H1 (cell line): ENCODE data around the gene HDC. TPM values are rescaled to one million over a fixed set of nuclear protein-coding genes. Genes with fewer than 3 reads are reported as not detected.

ENCODE experiments used
- CTCF ChIA-PET: fragments of 300-600 bp; sonication (Branson Sonifier 250); formaldehyde crosslinking; loops from one replicate; lab custom pipeline; 2021; ENCODE audit not compliant: partially characterized antibody; lab: Charles Lee
- POLR2A ChIA-PET: fragments of 300-600 bp; sonication (Branson Sonifier 250); formaldehyde crosslinking; loops from one replicate; lab custom pipeline; 2021; ENCODE audit warnings: inconsistent platforms; ENCODE audit not compliant: partially characterized antibody; lab: Charles Lee
- DNase-seq, 2 experiments: peaks; one replicate each; pipeline versions ENCODE4 v3.0.0 to v3.0.0-alpha.2; 2010 to 2022; ENCODE audit warnings: low spot score in 2 of 2, low read depth in 1 of 2, mixed read lengths in 1 of 2
- FAIRE-seq: peaks from 2 replicates; lab custom pipeline; 2011; peaks lifted over from hg19 to GRCh38; lab: Jason Lieb, UNC
- H2AFZ ChIP-seq: 2 replicates; pipeline ENCODE4 v1.8.1; 2012; ENCODE audit warnings: low read length, inconsistent platforms
- H2AK5ac ChIP-seq: 2 replicates; pipeline ENCODE4 v1.6.1; 2013; ENCODE audit warnings: low read depth, low read length
- H2BK120ac ChIP-seq: replicated peaks from 2 replicates; pipeline ENCODE3; 2013; ENCODE audit warnings: low read depth, low read length, inconsistent platforms
- H2BK12ac ChIP-seq: 2 replicates; pipeline ENCODE4 v1.6.1; 2013; ENCODE audit warnings: low read depth, low read length
- H2BK15ac ChIP-seq: 2 replicates; pipeline ENCODE4 v1.6.1; 2013; ENCODE audit warnings: low read length
- H2BK20ac ChIP-seq: 2 replicates; pipeline ENCODE4 v1.6.1; 2013; ENCODE audit warnings: low read length
- H2BK5ac ChIP-seq: 2 replicates; pipeline ENCODE4 v1.6.1; 2013; ENCODE audit warnings: low read depth, low read length
- H3K14ac ChIP-seq: 2 replicates; pipeline ENCODE4 v1.6.1; 2013; ENCODE audit warnings: inconsistent platforms; ENCODE audit not compliant: insufficient read length
- H3K18ac ChIP-seq: 2 replicates; pipeline ENCODE4 v1.6.1; 2013; ENCODE audit warnings: low read length; ENCODE audit errors: extremely low read depth
- H3K23ac ChIP-seq: 2 replicates; pipeline ENCODE4 v1.6.1; 2013; ENCODE audit warnings: inconsistent platforms; ENCODE audit not compliant: insufficient read length
- H3K23me2 ChIP-seq: 2 replicates; pipeline ENCODE4 v1.6.1; 2013; ENCODE audit warnings: low read depth, low read length
- H3K27ac ChIP-seq: 2 replicates; pipeline ENCODE4 v1.6.1; 2011; ENCODE audit warnings: low read depth, low read length, inconsistent platforms
- H3K27me3 ChIP-seq, 4 experiments: replicated peaks in 1 of 4; 1 replicate in 1 of 4; 2 replicates in 3 of 4; pipeline versions ENCODE4 v1.6.1 to v1.8.1; 2011 to 2013; ENCODE audit warnings: low read length in 3 of 4, mild to moderate bottlenecking in 3 of 4, inconsistent platforms in 2 of 4, mixed read lengths in 2 of 4, moderate library complexity in 1 of 4; ENCODE audit not compliant: control insufficient read depth in 3 of 4, insufficient read depth in 3 of 4; ENCODE audit errors: extremely low read depth in 1 of 4
- H3K36me3 ChIP-seq, 4 experiments: 2 replicates each; pipeline versions ENCODE4 v1.6.1 to v1.8.1; 2011 to 2013; ENCODE audit warnings: mild to moderate bottlenecking in 4 of 4, low read length in 3 of 4, moderate library complexity in 2 of 4, control low read depth in 1 of 4, inconsistent platforms in 1 of 4; ENCODE audit not compliant: insufficient read depth in 4 of 4, control insufficient read depth in 2 of 4
- H3K4ac ChIP-seq: replicated peaks from 2 replicates; pipeline ENCODE3; 2013; ENCODE audit warnings: low read length, low read depth, mixed read lengths, inconsistent platforms; ENCODE audit not compliant: insufficient read length
- H3K4me1 ChIP-seq, 4 experiments: replicated peaks in 1 of 4; 1 replicate in 1 of 4; 2 replicates in 3 of 4; pipeline versions ENCODE4 v1.6.1 to v1.8.1; 2011 to 2013; ENCODE audit warnings: low read length in 3 of 4, inconsistent platforms in 2 of 4, mixed read lengths in 1 of 4; ENCODE audit not compliant: insufficient read depth in 4 of 4, control insufficient read depth in 3 of 4
- H3K4me2 ChIP-seq, 2 experiments: 2 replicates each; pipeline versions ENCODE4 v1.6.1 to v1.8.1; 2011 to 2013; ENCODE audit warnings: low read depth in 2 of 2, low read length in 2 of 2, control low read depth in 1 of 2, inconsistent platforms in 1 of 2, mild to moderate bottlenecking in 1 of 2; ENCODE audit not compliant: insufficient read depth in 1 of 2
- H3K4me3 ChIP-seq, 4 experiments: fragments of 200-600, 300-600 bp in 1 of 4; sonication (generic), shearing (Covaris generic), sonication (Bioruptor Twin) in 1 of 4; 2 replicates each; pipeline versions ENCODE4 v1.5.1 to v1.8.1; 2011 to 2016; ENCODE audit warnings: low read length in 4 of 4, low read depth in 3 of 4, control low read depth in 2 of 4, inconsistent platforms in 2 of 4, mild to moderate bottlenecking in 2 of 4, mixed read lengths in 1 of 4, moderate library complexity in 1 of 4; ENCODE audit not compliant: insufficient read depth in 2 of 4; ENCODE audit errors: extremely low read depth in 1 of 4
- H3K56ac ChIP-seq: replicated peaks from 2 replicates; pipeline ENCODE3; 2013; ENCODE audit warnings: low read depth, mild to moderate bottlenecking, mixed read lengths, low read length, inconsistent platforms; ENCODE audit not compliant: insufficient read length
- H3K79me1 ChIP-seq: 2 replicates; pipeline ENCODE4 v1.6.1; 2013; ENCODE audit warnings: low read depth, low read length, control low read depth
- H3K79me2 ChIP-seq, 2 experiments: 2 replicates each; pipeline versions ENCODE4 v1.6.1 to v1.8.1; 2012 to 2013; ENCODE audit warnings: low read length in 2 of 2, mild to moderate bottlenecking in 2 of 2, inconsistent platforms in 1 of 2; ENCODE audit not compliant: insufficient read depth in 2 of 2, control insufficient read depth in 1 of 2
- H3K9ac ChIP-seq, 4 experiments: replicated peaks in 1 of 4; 1 replicate in 1 of 4; 2 replicates in 3 of 4; pipeline versions ENCODE4 v1.6.1 to v1.8.1; 2011 to 2013; ENCODE audit warnings: low read depth in 3 of 4, low read length in 3 of 4, control low read depth in 2 of 4, mild to moderate bottlenecking in 2 of 4, moderate library complexity in 2 of 4, inconsistent platforms in 1 of 4; ENCODE audit errors: extremely low read depth in 1 of 4
- H3K9me3 ChIP-seq, 2 experiments: 2 replicates each; pipeline versions ENCODE4 v1.6.1 to v1.8.1; 2012 to 2013; ENCODE audit warnings: mild to moderate bottlenecking in 2 of 2, moderate library complexity in 2 of 2, control low read depth in 1 of 2, inconsistent platforms in 1 of 2, low read depth in 1 of 2, low read length in 1 of 2, mixed read lengths in 1 of 2; ENCODE audit not compliant: insufficient read depth in 2 of 2
- H4K20me1 ChIP-seq, 2 experiments: replicated peaks in 1 of 2; 2 replicates each; pipeline versions ENCODE3 to v1.8.1; 2011 to 2013; ENCODE audit warnings: inconsistent platforms in 2 of 2, low read length in 2 of 2, mild to moderate bottlenecking in 1 of 2; ENCODE audit not compliant: insufficient read depth in 2 of 2, control insufficient read depth in 1 of 2
- H4K5ac ChIP-seq: 2 replicates; pipeline ENCODE4 v1.6.1; 2013; ENCODE audit warnings: low read length, low read depth, mixed read lengths, inconsistent platforms; ENCODE audit not compliant: insufficient read length
- H4K8ac ChIP-seq: 2 replicates; pipeline ENCODE4 v1.8.0; 2013; ENCODE audit warnings: mild to moderate bottlenecking, moderate library complexity, low read length, inconsistent platforms; ENCODE audit not compliant: insufficient read depth; ENCODE audit errors: extremely low read depth
- H4K91ac ChIP-seq: replicated peaks from 2 replicates; pipeline ENCODE3; 2013; ENCODE audit warnings: low read length, mixed read lengths, inconsistent platforms; ENCODE audit not compliant: insufficient read length
- BACH1 ChIP-seq: IDR thresholded peaks from 2 replicates; pipeline ENCODE4 v1.6.1; 2012; ENCODE audit warnings: low read length, improper control_type of control experiment
- GTF2F1 ChIP-seq: IDR thresholded peaks from 2 replicates; pipeline ENCODE4 v1.6.1; 2012; ENCODE audit warnings: low read depth, low read length, improper control_type of control experiment, borderline replicate concordance
- JUND ChIP-seq: IDR thresholded peaks from 2 replicates; pipeline ENCODE4 v1.6.1; 2011; ENCODE audit warnings: mild to moderate bottlenecking, improper control_type of control experiment, low read length
- KDM1A ChIP-seq: fragments of 200-600, 300-600 bp; sonication (generic); IDR thresholded peaks from 2 replicates; pipeline ENCODE4 v1.7.1; 2016; ENCODE audit warnings: mild to moderate bottlenecking, low read length, borderline replicate concordance
- KDM5A ChIP-seq: fragments of 200-600 bp; IDR thresholded peaks from 2 replicates; pipeline ENCODE4 v1.7.1; 2012; ENCODE audit warnings: mild to moderate bottlenecking, low read length, inconsistent platforms, mixed read lengths
- NANOG ChIP-seq: IDR thresholded peaks from 2 replicates; pipeline ENCODE4 v1.6.1; 2011; ENCODE audit warnings: low read length, low read depth, mild to moderate bottlenecking, inconsistent platforms; ENCODE audit not compliant: insufficient read depth, poor library complexity, severe bottlenecking
- POLR2AphosphoS5 ChIP-seq: IDR thresholded peaks from 2 replicates; pipeline ENCODE4 v1.6.1; 2011; ENCODE audit warnings: low read depth, low read length
- POU5F1 ChIP-seq: IDR thresholded peaks from 2 replicates; pipeline ENCODE4 v1.6.1; 2011; ENCODE audit warnings: low read depth, mild to moderate bottlenecking, low read length, moderate library complexity
- SIRT6 ChIP-seq: IDR thresholded peaks from one replicate; pipeline ENCODE4 v1.7.1; 2012; ENCODE audit warnings: low read length, inconsistent platforms
- SIX5 ChIP-seq: IDR thresholded peaks from 2 replicates; pipeline ENCODE4 v1.6.1; 2011; ENCODE audit warnings: mild to moderate bottlenecking, low read depth, low read length
- SP2 ChIP-seq: IDR thresholded peaks from 2 replicates; pipeline ENCODE4 v1.6.1; 2012; ENCODE audit warnings: mild to moderate bottlenecking, low read length, inconsistent platforms
- SRF ChIP-seq: IDR thresholded peaks from 2 replicates; pipeline ENCODE4 v1.6.1; 2011; ENCODE audit warnings: mild to moderate bottlenecking, low read depth, low read length, moderate library complexity
- TAF7 ChIP-seq: optimal IDR thresholded peaks from 2 replicates; pipeline ENCODE3; 2011; ENCODE audit warnings: low read depth, mild to moderate bottlenecking, inconsistent platforms, low read length, moderate library complexity, borderline replicate concordance
- TBP ChIP-seq: IDR thresholded peaks from 2 replicates; pipeline ENCODE4 v1.6.1; 2011; ENCODE audit warnings: low read depth, low read length, improper control_type of control experiment
- ZNF274 ChIP-seq: IDR thresholded peaks from 2 replicates; pipeline ENCODE4 v1.7.0; 2012; ENCODE audit warnings: low read length, borderline replicate concordance; ENCODE audit errors: extremely low read depth
- WGBS, 2 experiments: shearing (Covaris generic) in 1 of 2; methylation state at CpG; one replicate each; pipeline versions ENCODE4 v1.1.6 to v1.1.7; 2013 to 2015; ENCODE audit warnings: low lambda C conversion rate in 2 of 2, mixed read lengths in 2 of 2, inconsistent platforms in 1 of 2, low coverage in 1 of 2, missing lambda C conversion rate in 1 of 2; ENCODE audit not compliant: insufficient replicate concordance in 2 of 2, insufficient coverage in 1 of 2, insufficient read length in 1 of 2; ENCODE audit errors: extremely low coverage in 1 of 2, missing lambda C conversion rate in 1 of 2; 5-methylcytosine and 5-hydroxymethylcytosine counted together
- polyA plus RNA-seq, 7 experiments: library from polyadenylated mRNA; depleted of rRNA in 3 of 7; stranded (reverse) in 5 of 7; unstranded in 2 of 7; fragments of >200 nt in 5 of 7; fragments of 200-250 nt in 2 of 7; gene quantifications; 1 replicate in 5 of 7; 2 replicates in 1 of 7; 4 replicates in 1 of 7; pipeline versions ENCODE4 v1.2.1 to v1.2.3, GENCODE V29; 2011 to 2013; ENCODE audit warnings: missing spikeins in 2 of 7, mixed read lengths in 2 of 7
- total RNA-seq: library from RNA; stranded (reverse); fragmentation: NEBNext Ultra II Directional; extraction: Animal tissue kit (Norgen Biotek cat#: 25700); gene quantifications from 2 replicates; pipeline ENCODE4 v1.2.1, GENCODE V29; 2021

HDC gene
- total and polyA plus RNA-seq, 2 of the 8 experiments (the other 6 are each of a cell fraction or from before 2014, with no cell fraction given): 0.20 to 0.22 TPM

DNA sequence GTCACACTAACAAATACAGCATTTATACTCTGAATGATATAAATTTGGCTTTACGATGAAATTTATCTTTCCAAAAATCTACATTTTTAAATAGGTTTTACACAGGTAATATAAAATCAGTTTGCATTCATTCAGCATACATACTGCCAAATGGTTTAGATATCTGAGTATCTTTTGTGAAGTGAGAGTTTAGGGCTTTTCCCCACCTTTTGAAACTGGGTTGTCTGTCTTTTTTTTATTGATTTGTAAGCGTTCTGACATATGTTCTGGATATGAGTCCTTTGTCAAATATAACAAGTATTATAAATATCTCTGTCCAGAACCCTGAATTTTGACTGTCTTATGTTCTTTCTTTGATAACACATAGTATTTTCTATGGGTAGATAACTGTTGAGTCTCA, 47.1 kb upstream of the HDC start:
- Histone ChIP-seq H4K8ac (no peak overlapping the region), H3K79me1 (no peaks in the 10 kb centered on the region)
- TF ChIP-seq SP2 (no peak), TAF7 (no peak), POLR2AphosphoS5 (no peak), ZNF274 (no peak), GTF2F1 (no peak), TBP (no peak), NANOG (no peak), SRF (no peak), SIRT6 (no peak), JUND (no peak), SIX5 (no peak), KDM5A (no peak), KDM1A (no peak), BACH1 (no peak), POU5F1 (no peak)
- TF ChIP-seq, all 59 proteins: peak for 0
- Histone ChIP-seq H4K91ac (no peak overlapping the region), H3K14ac (no peak overlapping the region), H3K27me3 (no peaks in the 10 kb centered on the region), H3K56ac (no peak overlapping the region), H3K27ac (no peak overlapping the region), H3K4me1 (no peaks in the 10 kb centered on the region), H3K18ac (no peak overlapping the region), H4K20me1 (no peaks in the 10 kb centered on the region), H3K36me3 (peaks cover 0 to 14% (median 5%) of the 10 kb centered on the region in 4 experiments; a peak in 2 of 8 replicates), H2BK12ac (no peak overlapping the region), H2BK15ac (no peak overlapping the region), H3K9ac (no peak overlapping the region), H3K4me3 (no peak overlapping the region), H3K4me2 (no peak overlapping the region), H3K9me3 (peaks cover 7% of the 10 kb centered on the region in 2 experiments; a peak in 3 of 4 replicates), H2AK5ac (no peak overlapping the region), H4K5ac (no peak overlapping the region), H3K23ac (no peak overlapping the region), H2BK120ac (no peak overlapping the region), H2BK5ac (no peak overlapping the region), H2BK20ac (no peak overlapping the region), H3K4ac (no peak overlapping the region), H3K79me2 (peaks cover 0 to 7% of the 10 kb centered on the region in 2 experiments; a peak in 2 of 4 replicates), H2AFZ (no peak overlapping the region), H3K23me2 (no peaks in the 10 kb centered on the region)
- 84% methylated on average over 2 of the region's 2 CpGs; no CpG with 5 or more reads in 1 of the 2 experiments for WGBS, 2 experiments
- DNase-seq: no peak
- CTCF ChIA-PET: no interaction called here
- POLR2A ChIA-PET: no interaction called here
- no peak for FAIRE-seq
